GM12878 (cell line): ENCODE measurements around the gene GALNT16.

Source experiments
- ASH2L ChIP-seq: fragments of 300-600, 200-600 bp; sonication (generic); IDR thresholded peaks from 2 replicates; pipeline ENCODE4 v1.6.1; 2017; ENCODE audit warnings: low read depth, mild to moderate bottlenecking, borderline replicate concordance
- CTCF ChIP-seq, 3 experiments: IDR thresholded peaks in 2 of 3; conservative IDR thresholded peaks in 1 of 3; 2 replicates each; pipeline ENCODE4 v1.5.1; 2011; ENCODE audit warnings: low read depth in 3 of 3, low read length in 3 of 3, mild to moderate bottlenecking in 3 of 3, control low read depth in 2 of 3, moderate library complexity in 2 of 3, inconsistent platforms in 1 of 3, mixed read lengths in 1 of 3; ENCODE audit not compliant: control insufficient read depth in 2 of 3, insufficient read depth in 1 of 3; ENCODE audit errors: extremely low read depth in 1 of 3
- NR2C2 ChIP-seq: IDR thresholded peaks from 2 replicates; pipeline ENCODE4 v1.6.1; 2011; ENCODE audit warnings: borderline replicate concordance, low read depth; ENCODE audit not compliant: control insufficient read depth, insufficient read length
- PKNOX1 ChIP-seq: fragments of 450-650 bp; IDR thresholded peaks from 2 replicates; pipeline ENCODE4 v1.6.1; 2016; ENCODE audit warnings: mild to moderate bottlenecking
- POLR2A ChIP-seq: IDR thresholded peaks from 2 replicates; pipeline ENCODE4 v1.6.1; 2011; ENCODE audit warnings: low read depth, mild to moderate bottlenecking, low read length
- POU2F2 ChIP-seq: IDR thresholded peaks from 3 replicates; pipeline ENCODE4 v1.6.1; 2011; ENCODE audit warnings: low read depth, mild to moderate bottlenecking, low read length, borderline replicate concordance
- RCOR1 ChIP-seq: conservative IDR thresholded peaks from 2 replicates; pipeline ENCODE4 v1.6.1; 2012; ENCODE audit warnings: low read depth, low read length, improper control_type of control experiment
- USF2 ChIP-seq: IDR thresholded peaks from 2 replicates; pipeline ENCODE4 v1.6.1; 2011; ENCODE audit warnings: low read depth, low read length, improper control_type of control experiment, borderline replicate concordance

GRCh38 chr14:69332782-69333395, 72.9 kb downstream of the GALNT16 start:
- TF ChIP-seq POLR2A (no peak), PKNOX1 (no peak), NR2C2 (no peak), CTCF (IDR thresholded peaks at IDR 0.05 in 2 of 3, conservative IDR thresholded peaks at IDR 0.05 in 1 of 3; ENCODE audit: control insufficient read depth in 2 of 3, extremely low read depth in 1 of 3, insufficient read depth in 1 of 3, low read depth in 3 of 3, low read length in 3 of 3) (no peak), ASH2L (no peak), USF2 (no peak), POU2F2 (no peak), RCOR1 (no peak)
